DMS 273 (cell line): ENCODE data around the gene DGKE.

Experiments used
- DNase-seq: peaks from one replicate; lab custom pipeline; 2025; ENCODE audit not compliant: unreplicated experiment; lab: John Stamatoyannopoulos, UW

DGKE gene

GRCh38 chr17:56887552-56888467 lies 53.9 kb downstream of the DGKE start:
- no peak for DNase-seq

- no peak for DNase-seq
These were observed 56.4 kb downstream of the DGKE start for GRCh38 chr17:56890390-56890789.

GRCh38 chr17:56890906-56891674 lies 57.1 kb downstream of the DGKE start:
- no peak for DNase-seq

DNA sequence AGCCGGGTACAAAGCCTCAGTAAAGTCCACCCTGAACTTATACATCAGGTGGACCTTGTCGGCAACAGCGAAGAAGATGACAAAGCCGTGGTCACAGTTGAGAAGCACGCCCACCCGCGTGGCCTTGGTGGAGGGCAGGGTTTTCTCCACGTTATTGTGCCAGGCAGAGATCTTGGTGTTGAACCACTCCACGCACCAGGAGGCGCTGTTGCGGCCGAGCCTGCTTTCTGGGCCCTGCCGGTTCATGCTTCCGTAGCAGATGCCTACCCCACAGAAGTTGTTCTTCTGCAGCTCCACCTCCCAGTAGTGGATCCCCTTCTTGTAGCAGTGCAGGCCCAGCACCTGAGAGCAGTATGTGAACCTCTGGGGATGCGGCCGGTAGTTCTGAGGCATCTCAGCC lies 57.8 kb downstream of the DGKE start:
- no peak for DNase-seq

- DNase-seq = no peak
These were observed 58.4 kb downstream of the DGKE start for GRCh38 chr17:56892333-56892732.

- no peak for DNase-seq
These were observed 59.6 kb downstream of the DGKE start for GRCh38 chr17:56893503-56893902.

GRCh38 chr17:56894859-56895455 lies 61.0 kb downstream of the DGKE start:
- DNase-seq = no peak

DNA sequence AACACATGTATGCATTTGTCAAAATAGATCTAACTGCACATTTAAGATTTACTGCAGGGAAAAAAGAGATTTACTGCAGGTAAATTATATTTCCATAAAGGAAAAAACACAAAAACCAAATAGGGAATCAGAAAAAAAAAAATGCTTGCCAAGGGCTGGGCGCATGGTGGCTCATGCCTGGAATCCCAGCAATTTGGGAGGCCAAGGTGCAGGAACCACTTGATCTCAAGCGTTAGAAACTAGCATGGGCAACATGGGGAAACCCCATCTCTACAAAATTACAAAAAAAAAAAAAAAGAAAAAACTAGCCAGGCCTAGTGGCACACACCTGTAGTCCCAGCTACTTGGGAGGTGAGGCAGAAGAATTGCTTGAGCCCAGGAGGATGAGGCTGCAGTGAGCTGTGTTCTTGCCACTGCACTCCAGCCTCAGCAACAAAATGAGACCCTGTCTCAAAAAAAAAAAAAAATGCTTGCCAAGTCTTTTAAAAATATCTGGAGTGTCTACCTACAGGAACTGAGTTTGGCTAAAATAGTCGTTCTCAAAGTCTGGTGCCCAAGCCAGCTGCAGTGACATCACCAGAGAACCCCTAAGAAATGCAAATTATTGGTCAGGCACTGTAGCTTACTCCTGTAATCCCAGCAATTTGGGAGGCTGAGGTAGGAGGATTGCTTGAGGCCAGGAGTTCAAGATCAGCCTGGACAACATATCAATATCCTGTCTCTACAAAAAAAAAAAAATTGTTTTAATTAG lies 62.4 kb downstream of the DGKE start:
- DNase-seq = no peak

GRCh38 chr17:56896968-56897359 lies 63.0 kb downstream of the DGKE start:
- DNase-seq = no peak

GRCh38 chr17:56897646-56898424 lies 63.9 kb downstream of the DGKE start:
- DNase-seq = no peak

DNA sequence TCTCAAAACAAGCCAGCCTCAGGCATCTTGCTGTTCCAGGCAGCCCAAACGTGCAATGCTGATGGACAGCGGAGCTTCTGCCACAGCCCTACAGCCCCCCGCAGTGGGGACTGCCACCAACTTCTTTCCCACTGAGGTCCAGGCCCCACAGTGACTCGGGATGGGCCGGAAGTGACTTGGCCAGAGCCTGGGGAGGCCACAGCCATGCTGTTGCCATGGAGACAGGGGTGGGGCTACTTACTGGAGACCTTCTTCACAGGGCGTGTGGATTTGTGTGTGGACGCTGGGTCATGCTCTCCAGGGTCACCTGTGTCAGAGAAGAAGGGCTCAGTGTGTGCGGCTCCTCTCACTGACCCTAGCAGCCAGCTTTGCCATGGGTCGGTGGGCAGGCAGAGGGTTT lies 64.9 kb downstream of the DGKE start:
- no peak for DNase-seq

DNA sequence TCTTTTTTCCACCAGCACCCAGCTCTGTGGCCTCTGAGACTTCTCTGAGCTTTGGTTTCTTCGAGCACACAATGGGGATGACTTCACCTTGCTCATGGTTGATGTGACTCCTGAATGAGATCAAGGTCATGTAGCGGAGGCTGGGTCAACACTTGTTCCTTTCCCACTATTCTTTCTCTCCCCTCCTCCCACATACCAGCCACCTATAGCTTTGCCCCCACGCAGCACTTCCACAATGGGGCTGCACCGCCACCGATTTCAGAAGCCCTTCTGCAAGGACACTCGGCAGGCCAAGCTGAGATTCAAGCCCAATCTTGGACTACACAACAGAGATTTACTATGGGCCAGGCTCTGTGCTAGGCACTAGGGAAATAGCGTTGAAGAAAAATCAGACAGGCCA lies 65.5 kb downstream of the DGKE start:
- DNase-seq = no peak

DNA sequence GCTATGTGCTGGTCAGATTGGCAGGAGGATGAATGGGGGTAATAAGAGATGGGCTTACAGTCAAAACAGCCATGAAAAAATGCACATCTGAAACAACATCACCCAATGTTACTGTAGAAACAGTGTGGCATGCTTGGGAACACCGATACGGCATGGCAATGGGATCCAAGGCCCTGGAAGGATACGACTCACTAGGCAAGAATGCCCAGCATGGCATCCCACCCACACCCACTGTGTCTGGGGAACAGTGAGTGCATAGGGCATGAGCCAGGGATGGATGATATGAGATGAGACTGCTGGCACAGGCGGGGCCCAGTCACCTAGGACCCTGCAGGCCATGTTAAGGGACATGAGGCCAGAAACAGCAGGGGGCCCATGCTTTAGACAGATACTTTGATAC lies 68.4 kb downstream of the DGKE start:
- DNase-seq = no peak

DNA sequence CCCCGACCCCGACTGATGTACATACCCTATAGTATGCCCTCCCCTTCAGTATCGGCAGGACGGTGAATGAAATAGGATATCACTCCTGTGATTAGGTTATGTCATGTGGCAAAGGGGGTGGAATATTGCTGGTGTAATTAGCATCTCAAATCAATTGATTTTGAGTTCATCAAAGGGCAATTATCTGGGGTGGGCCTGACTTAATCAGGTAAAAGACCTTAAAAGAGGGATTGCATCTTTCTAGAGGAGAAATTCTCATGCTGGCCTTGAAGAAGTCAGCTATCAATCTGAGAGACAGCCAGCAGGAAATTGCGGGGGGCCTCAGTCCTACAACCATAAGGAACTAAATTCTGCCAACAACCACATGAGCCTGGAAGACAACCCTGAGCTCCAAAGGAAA lies 69.6 kb downstream of the DGKE start:
- DNase-seq = no peak

- DNase-seq = no peak
These were observed 74.1 kb downstream of the DGKE start for GRCh38 chr17:56908001-56908542.

DNA sequence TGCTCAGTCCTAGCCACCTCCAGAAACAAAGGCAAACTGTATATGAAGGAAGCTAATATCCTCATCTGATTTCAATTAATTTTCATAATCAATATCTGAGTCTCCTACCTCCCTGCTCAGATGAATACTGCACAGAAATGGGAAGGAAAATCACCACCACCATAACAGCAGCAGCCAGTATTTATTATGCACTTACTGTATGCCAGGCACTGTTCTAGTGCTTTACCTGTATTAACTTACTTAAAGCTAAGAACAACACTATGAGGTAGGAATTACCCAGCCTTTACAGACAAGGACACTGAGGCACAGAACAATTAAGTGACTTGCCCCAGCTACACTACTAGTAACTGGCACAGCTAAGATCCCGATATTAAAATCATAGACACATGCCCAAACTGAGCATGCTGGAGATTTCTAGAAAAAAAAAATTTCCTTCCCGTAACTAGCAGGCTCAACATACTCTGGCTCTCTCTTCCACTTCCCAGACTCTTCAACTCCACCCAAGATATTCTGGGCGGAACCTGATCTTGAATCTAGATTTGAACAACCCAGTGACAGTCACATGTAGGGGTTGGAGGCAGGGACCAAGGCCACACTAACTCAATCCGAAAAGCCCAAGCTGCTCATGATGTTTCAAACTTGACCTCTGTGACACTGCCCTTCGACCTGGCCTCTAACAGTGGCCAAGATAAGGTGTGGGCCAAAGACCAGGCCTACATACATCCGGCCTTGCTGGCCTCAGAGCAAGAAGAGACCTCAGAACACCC lies 76.0 kb downstream of the DGKE start:
- DNase-seq = no peak

GRCh38 chr17:56910509-56911235 lies 76.7 kb downstream of the DGKE start:
- DNase-seq = no peak

DNA sequence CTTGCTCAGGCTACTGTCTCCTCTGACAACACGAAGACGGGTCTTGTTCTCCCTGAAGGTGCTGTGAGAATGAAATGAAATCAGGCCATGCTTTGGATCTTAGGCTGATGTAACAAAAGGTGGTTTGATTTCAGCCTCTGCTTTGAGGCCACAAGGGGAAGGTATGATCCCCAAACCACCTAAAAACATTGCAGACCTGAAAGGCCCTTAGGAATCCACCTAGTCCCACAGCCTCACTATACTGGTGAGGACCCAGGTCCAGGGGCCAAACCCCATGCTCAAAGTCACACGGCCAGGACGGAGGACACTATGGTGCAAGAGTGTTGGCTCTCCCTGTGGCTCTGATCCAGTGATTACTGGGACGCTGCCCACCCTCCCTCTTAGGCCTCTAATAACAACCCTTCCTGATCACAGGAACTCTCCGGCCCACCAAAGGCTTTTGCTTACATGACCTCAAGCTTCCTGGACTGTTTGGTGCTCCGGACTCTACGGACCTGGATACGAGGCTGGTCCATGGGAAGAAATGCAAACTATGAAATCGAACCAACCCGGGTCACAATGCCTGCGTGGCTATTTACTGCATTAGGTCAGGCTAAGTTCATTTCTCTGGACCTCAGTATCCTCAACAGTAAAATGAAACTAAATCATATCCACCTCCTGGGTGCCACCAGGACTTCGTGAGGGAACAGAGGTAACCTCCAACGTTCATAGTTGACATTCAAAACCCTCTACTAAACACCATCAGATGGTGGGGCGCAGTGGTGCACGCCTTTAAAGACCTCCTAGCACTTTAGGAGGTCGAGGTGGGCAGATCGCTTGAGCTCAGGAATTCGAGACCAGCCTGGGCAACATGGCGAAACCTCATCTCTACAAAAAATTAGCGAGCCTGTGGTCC lies 78.4 kb downstream of the DGKE start:
- peak; percentile 35 for DNase-seq
